Measurements from ENCODE around the gene KNTC1.

DNA sequence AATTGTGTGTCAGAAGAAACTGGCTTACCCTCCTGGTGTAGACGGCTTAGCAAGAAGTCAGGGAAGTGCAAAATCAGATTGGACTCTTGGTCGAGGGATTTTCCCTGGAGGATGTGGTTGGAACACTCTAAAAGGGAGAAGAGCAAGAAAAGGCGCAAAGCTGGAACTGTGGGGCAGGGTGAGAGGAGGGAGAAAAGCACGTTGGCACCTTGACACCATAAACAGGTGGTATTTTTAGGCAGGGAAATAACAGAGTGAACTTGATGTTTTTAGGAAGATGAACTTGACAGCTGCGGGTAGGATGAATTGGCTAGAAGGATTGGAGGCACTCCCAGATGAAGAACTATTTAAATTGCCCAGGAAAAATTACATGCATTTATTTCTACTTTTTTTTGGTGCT is 108.4 kb downstream of the KNTC1 start:
- TF ChIP-seq POLR2A (IDR thresholded peaks at IDR 0.05): no peak
- TF ChIP-seq, protein P1, sequence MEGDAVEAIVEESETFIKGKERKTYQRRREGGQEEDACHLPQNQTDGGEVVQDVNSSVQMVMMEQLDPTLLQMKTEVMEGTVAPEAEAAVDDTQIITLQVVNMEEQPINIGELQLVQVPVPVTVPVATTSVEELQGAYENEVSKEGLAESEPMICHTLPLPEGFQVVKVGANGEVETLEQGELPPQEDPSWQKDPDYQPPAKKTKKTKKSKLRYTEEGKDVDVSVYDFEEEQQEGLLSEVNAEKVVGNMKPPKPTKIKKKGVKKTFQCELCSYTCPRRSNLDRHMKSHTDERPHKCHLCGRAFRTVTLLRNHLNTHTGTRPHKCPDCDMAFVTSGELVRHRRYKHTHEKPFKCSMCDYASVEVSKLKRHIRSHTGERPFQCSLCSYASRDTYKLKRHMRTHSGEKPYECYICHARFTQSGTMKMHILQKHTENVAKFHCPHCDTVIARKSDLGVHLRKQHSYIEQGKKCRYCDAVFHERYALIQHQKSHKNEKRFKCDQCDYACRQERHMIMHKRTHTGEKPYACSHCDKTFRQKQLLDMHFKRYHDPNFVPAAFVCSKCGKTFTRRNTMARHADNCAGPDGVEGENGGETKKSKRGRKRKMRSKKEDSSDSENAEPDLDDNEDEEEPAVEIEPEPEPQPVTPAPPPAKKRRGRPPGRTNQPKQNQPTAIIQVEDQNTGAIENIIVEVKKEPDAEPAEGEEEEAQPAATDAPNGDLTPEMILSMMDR (IDR thresholded peaks at IDR 0.05): no peak
